ENCODE measurements around the gene TTYH1.

- TF ChIP-seq CTCF (IDR thresholded peaks at IDR 0.05 in 4 of 5, conservative IDR thresholded peaks at IDR 0.05 in 1 of 5), result no peak
- no peak for TF ChIP-seq POLR2A (IDR thresholded peaks at IDR 0.05)
Measured at GRCh38 chr19:54436031-54436523, 20.8 kb downstream of the TTYH1 start.
